HG03354 (cell line): ENCODE data around the gene ETV3L.
"Not testable (repeated sequence)": the region's sequence is repeated elsewhere in the genome, so short reads cannot be mapped to it uniquely, and the experiment has no call there.

ENCODE experiments used
- ATAC-seq: cut with Tn5 transposase; IDR thresholded peaks from one replicate; pipeline ENCODE4 v1.9.1; 2021; ENCODE audit warnings: mild to moderate bottlenecking; ENCODE audit not compliant: unreplicated experiment, poor library complexity, severe bottlenecking

The ETV3L gene

DNA sequence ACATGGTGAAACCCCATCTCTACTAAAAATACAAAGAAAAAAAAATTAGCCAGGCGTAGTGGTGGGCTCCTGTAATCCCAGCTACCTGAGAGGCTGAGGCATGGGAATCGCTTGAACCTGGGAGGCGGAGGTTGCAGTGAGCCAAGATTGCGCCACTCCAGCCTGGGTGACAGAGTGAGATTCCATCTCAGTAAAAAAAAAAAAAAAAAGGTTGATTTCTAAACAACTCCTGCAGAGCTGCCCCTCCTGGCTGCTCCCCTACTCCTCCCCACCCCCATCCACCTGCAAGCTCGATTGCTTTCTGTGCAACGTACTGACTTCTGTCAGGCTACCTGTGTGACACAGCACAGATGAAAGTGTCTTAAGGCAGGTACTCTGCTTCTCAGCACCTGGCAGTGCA, 13.3 kb downstream of the ETV3L start:
- no peak for ATAC-seq

DNA sequence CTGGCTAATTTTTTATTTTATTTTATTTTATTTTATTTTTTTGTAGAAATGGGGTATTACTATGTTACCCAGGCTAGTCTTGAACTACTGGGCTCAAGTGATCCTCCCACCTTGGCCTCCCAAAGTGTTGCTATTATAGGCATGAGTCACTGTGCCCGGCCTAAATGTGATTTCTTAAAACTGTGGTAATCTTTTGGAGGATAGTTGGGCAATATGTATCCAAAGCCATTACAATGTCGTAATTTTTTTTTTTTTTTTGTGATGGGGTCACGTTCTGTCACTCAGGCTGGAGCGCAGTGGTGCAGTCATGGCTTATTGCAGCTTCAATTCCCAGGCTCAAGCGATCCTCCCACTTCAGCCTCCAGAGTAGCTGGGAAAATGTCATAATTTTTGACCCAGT, 14.2 kb downstream of the ETV3L start:
- ATAC-seq = no peak

DNA sequence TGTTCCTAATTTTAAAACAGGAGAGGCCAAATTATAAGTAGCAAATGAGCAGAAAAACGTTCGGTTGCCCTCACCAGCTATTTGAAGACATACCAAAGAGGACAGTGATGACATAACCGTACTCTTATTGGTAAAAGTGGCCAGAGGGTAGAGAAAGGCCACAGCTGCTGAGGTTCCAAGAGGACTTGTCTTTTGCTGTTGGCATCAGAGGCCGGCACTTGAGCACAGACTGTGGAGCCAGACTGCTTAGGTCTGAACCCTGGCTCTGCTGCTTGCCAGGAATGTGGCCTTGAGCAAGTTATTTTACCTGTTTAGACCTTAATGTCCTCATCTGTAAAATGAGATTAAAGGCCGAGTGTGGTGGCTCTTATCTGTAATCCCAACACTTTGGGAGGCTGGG, 14.9 kb downstream of the ETV3L start:
- ATAC-seq = no peak

DNA sequence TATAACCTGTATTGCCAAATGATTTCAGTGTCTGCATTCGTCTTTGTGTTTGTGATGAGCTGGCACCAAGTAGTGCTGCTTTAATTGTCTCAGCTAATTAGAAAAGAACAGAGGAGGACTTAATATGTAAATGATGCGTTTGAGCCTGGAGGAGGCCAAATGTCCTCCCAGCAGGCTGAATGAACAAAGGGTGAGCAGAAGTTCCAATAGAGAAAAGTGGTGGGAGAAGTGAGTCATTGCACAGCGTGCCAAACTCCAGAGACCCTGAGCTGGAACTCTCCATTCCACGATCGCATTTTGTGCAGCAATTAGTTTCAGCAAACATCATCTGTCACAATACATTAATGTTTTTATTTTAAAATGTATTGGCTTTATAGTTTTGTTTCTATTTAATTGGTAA, 17.9 kb downstream of the ETV3L start:
- ATAC-seq = no peak

DNA sequence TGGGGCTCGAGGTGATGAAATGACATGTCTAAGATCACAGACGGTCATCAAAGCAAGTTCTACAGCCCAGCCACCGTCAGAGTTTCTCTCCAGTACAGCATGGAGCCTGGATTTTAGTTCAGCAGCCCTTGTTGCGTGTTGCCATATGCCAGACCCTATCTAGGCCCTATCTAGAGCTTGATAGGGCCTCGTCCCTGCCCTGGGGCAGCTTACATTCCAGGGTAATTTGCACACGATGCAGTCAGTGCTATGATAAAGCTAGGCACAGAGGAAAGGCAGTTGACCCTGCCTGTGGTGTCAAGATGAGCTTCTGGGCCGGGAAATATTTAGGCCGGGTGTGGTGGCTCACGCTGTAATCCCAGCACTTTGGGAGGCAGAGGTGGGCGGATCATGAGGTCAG, 18.9 kb downstream of the ETV3L start:
- ATAC-seq = no peak

DNA sequence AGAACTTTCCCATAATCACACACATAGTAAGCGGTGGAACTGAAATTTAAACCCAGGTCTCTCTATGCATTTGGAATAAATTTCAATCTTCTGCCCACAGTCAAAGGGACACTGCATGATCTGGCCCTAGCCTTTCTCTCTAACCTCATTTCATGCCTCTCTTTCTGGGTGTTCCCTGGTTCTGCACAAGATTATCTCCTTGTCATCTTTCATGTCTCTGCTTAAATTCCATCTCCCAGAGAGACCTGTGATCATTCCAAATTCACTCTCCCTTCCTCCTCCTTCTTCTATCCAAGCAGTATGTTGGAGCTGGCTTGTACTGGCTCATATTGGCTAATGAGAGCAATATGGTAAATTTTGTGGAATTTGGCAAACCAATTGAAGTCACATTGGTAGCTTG, 22.2 kb downstream of the ETV3L start:
- no peak for ATAC-seq

DNA sequence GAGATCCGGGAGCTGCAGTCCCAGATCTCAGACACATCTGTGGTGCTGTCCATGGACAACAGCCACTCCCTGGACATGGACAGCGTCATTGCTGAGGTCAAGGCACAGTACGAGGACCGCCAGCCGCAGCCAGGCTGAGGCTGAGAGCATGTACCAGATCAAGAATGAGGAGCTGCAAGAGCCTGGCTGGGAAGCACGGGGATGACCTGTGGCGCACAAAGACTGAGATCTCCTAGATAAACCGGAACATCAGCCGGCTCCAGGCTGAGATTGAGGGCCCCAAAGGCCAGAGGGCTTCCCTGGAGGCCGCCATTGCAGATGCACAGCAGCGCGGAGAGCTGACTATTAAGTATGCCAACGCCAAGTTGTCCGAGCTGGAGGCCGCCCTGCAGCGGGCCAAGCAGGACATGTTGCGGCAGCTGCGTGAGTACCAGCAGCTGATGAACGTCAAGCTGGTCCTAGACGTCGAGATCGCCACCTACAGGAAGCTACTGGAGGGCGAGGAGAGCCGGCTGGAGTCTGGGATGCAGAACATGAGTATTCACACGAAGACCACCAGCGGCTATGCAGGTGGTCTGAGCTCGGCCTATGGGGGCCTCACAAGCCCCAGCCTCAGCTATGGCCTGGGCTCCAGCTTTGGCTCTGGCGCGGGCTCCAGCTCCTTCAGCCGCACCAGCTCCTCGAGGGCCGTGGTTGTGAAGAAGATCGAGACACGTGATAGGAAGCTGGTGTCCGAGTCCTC, 25.5 kb downstream of the ETV3L start:
- ATAC-seq = no peak

DNA sequence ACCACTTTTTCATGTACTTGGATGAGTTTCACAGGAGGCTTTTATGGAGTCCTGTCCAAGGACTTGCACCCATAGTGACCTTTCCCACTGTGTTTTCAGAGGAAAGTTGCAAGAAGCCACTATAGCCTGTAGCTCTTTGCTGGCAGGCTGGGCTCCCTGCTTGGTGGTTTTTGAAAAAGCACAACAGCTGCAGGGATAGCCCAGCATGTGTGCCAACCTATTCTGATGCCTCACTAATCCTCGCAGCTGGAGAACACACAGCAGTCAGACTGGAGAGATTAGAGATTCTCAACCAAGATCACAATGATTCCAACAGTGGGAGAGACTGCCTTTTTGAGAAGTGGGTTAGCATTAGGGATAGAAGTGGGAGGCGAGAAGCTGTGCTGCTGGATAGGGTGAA, 30.0 kb downstream of the ETV3L start:
- ATAC-seq = no peak

DNA sequence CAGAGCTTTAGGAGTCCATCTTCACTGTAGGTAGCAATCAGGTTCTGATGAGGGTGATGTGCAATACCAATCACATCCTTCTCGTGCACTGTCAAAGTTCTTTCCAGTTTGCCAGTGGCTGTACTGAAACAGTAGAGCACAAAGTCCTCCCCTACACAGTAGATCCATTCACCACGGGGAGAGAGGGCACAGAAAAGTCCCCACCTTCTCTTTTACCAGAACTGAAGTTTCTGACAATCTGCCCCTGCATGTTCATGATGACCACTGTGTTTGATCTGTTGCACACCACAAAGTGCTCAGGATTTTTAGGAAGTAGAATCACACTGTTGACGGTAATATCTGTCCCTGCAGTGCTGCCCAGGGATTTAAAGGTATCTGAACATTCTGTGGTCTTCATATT, 40.4 kb downstream of the ETV3L start:
- ATAC-seq = not testable (repeated sequence)

DNA sequence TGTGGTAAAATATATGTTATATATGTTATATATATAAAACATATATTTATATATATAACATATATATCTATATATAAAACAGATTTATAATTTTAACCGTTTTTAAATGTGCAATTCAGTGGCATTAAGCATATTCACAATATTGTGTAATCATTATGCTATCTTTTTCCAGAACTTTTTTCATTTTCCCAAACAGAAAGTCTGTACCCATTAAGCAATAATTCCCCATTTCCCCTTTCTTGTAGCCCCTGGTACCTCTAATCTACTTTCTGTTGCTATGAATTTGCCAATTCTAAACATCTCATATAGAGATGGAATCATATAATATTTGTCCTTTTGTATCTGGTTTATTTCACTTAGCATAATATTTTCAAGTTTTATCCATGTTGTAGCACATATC, 43.3 kb downstream of the ETV3L start:
- ATAC-seq = no peak

DNA sequence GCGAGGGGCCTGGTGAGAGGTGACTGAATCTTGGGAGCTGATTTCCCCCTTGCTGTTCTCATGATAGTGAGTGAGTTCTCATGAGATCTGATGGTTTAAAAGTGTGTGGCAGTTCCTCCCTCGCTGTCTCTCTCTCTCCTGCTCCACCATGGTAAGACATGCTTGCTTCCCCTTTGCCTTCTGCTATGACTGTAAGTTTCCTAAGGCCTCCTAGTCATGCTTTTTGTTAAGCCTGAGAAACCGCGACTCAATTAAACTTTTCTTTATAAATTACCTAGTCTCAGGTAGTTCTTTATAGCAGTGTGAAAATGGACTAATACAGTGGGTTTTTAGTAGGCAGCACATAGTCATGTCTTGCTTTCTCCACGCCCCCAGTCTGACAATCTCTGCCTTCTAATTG, 43.9 kb downstream of the ETV3L start:
- not testable (repeated sequence) for ATAC-seq

DNA sequence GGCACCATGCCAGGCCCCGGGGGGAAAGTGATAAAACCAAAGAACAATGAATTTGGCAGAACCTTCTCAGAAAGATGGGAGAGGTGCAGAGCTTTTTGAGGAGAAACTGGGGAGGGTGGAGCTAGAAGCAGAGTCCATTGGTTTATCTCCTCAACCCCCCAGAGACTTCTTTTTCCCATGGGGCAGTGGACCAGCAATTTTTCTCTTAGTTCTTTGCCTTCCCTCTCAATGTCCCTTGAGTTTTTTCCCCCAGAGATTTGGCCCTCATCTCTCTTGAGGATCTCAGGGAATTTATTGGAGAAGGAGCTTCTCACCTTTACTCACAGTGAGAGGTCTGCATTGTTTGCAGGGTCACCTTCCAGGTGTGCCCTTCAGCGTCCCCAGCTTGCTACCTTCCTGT, 48.8 kb downstream of the ETV3L start:
- ATAC-seq = no peak

DNA sequence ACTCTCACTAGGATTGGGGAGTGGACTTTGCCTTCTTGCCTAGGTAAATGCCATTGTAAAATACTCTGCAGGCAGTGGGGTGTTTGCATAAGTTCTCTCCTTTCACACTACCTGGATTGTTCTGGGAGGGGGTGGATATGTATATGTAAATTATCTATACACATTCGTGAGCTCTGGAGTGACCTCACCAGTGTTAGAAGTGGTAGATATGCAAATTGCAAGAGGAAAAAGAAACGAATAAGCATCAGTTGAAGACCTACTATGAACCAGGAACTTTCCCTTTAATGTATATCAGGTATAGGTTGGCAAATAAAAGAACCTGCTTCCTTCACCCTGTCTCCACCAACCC, 52.6 kb downstream of the ETV3L start:
- ATAC-seq = no peak

DNA sequence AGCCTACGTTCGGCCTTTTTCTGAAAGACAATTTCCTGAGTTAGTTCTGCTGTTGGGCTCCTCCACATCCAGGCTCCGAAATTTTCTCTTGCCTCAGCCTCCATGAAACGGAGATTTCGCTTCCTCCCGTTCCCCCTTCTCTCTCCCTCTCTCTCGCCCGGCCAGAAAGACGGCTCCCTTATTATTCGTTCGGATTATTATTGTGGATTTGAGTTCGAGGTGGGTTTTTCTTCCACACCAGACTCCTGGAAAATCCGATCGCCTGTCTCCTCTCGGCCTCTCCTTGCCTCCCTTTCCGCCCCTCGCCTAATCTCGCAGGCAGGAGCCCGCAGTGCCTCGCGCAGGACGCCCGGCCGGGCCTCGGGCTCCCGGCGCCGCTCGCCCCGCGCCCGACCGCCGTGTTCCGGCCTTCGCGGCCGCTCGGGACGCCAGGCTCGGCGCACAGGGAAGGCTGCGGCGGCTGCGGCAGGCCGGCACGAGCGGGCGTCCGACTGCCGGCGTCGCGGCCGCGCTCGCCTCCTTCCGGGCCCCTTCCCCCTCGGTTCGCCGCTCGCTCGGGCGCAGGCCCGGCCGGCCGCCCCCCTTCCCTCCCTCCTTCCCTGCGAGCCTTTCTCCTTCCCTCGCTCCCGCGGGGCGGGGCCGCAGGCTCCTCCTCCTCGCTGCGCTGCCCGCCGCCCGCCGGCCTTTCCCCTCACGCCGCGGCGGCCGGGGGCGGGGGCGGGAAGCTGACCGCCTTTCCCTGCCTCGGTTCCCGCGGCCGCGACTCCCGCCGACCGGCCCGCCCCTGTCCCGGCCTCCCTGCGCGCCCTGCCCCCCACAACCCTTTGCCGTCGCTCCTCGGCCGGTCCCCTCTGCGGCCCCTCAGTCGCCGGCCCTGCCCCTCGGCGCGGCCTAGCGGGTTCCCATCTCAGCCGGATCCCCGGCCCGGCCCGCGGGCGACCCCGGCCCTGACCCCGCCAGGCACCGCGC, 54.1 kb downstream of the ETV3L start, which contains the start of gene ARHGEF11:
ARHGEF11 (minus strand) TSS at position 493 of the 969 bp plus-strand sequence. CDS start 1,412 bp downstream, outside the sequence.
- ATAC-seq = peak; percentile 68

DNA sequence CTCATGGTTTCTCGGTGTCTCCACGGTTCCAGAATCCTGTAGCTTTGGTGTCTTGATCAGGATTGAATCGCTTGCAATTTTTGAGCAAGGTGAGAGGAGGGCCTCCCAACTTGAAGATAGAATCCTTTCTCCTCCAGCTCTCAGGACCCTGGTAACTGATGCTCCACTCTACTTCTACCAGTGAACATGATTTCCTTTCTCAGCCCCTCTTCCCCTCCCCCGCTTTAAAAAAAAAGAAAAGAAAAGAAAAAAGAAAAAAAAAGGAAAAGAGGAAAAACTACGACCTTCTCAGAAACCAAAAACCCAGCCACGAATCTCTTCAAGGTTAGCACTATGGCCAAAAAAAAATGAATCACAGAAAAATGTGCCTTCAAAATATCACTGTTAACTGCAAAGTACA, 55.3 kb downstream of the ETV3L start:
- ATAC-seq = no peak

DNA sequence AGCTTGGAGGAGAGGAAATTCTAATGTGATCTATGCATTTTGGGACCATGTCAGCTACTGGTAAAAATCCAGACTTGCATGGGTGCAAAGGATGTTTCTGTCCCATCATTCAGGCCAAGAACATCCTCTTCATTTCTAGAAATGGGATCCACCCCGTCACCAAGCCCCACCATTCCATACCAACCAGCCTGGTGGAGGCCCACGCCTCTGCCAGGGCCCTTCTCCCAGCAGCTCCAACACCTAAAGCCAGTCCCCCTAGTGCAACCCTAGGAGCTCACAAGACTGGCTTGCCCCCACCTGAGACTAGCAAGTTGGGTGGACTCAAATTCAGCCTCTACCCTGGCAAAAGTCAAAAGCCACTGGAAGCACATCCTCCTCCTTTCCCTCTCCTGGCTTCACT, 55.9 kb downstream of the ETV3L start:
- no peak for ATAC-seq

DNA sequence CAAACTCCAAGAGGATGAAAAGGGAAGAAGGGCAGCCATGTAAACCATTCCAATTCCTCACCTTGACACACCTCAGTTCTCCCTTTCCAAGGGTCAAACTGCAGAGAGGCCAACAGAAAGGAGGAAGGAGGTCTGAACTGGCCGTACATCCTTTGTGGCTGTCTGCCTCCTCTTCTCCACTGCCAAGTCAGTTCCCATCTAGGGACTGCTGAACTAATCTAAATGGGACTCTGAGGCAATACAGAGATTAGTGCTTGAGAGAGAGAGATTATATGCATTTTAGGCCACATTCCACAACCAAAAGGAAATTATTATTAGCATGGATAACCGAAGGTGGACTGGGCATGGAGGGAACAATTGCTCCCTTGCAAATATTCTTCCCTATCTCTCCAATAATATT, 56.8 kb downstream of the ETV3L start:
- ATAC-seq = no peak
